ENCODE measurements around the gene DKK3. TPM values are rescaled to one million over a fixed set of nuclear protein-coding genes. Genes with fewer than 3 reads are reported as not detected.

The DKK3 gene
- polyA plus RNA-seq, 1 donor from 2014 or later, result 43.6 TPM

- Histone ChIP-seq H3K9me3 (ENCODE audit: low read length) (no peaks in the 10 kb centered on the region), H2AFZ (ENCODE audit: low read depth, low read length) (no peak overlapping the region), H3K4me3 (ENCODE audit: low read length) (no peak overlapping the region), H3K36me3 (ENCODE audit: insufficient read depth, low read length) (peaks cover 20% of the 10 kb centered on the region), H3K27ac (ENCODE audit: low read length) (no peak overlapping the region), H3K27me3 (ENCODE audit: insufficient read depth, low read depth, low read length) (no peaks in the 10 kb centered on the region), H3K9ac (ENCODE audit: low read length) (no peak overlapping the region), H3K9me2 (ENCODE audit: insufficient read depth, low read length) (no peaks in the 10 kb centered on the region), H3K79me2 (replicated peaks; ENCODE audit: insufficient read depth, low read length) (no peaks in the 10 kb centered on the region), H3F3A (ENCODE audit: insufficient read depth, low read length, poor library complexity, severe bottlenecking) (no peaks in the 10 kb centered on the region), H3K4me2 (ENCODE audit: low read length) (no peak overlapping the region), H4K20me1 (ENCODE audit: insufficient read depth) (no peaks in the 10 kb centered on the region)
- TF ChIP-seq POLR2AphosphoS5 (IDR thresholded peaks at IDR 0.05), result no peak
Observed at GRCh38 chr11:11937957-11938356, 70.5 kb downstream of the DKK3 start.

GRCh38 chr11:11937433-11937832 is 71.0 kb downstream of the DKK3 start:
- TF ChIP-seq RAD21 (conservative IDR thresholded peaks at IDR 0.05), result no peak
- TF ChIP-seq SMC3 (conservative IDR thresholded peaks at IDR 0.05; ENCODE audit: poor library complexity), result no peak
- no peak for TF ChIP-seq EZH2 (IDR thresholded peaks at IDR 0.05; ENCODE audit: borderline replicate concordance, insufficient read depth, low read length, poor library complexity, severe bottlenecking)
- TF ChIP-seq MXI1 (conservative IDR thresholded peaks at IDR 0.05; ENCODE audit: poor library complexity, severe bottlenecking), result no peak
- Histone ChIP-seq H3K4me2 (ENCODE audit: low read length) (no peak overlapping the region), H3K9me2 (ENCODE audit: insufficient read depth, low read length) (no peaks in the 10 kb centered on the region), H3K27me3 (ENCODE audit: insufficient read depth, low read depth, low read length) (no peaks in the 10 kb centered on the region), H3K4me3 (ENCODE audit: low read length) (no peak overlapping the region), H3K36me3 (ENCODE audit: insufficient read depth, low read length) (peaks cover 20% of the 10 kb centered on the region), H3K79me2 (replicated peaks; ENCODE audit: insufficient read depth, low read length) (no peaks in the 10 kb centered on the region), H3K9me3 (ENCODE audit: low read length) (no peaks in the 10 kb centered on the region), H3K27ac (ENCODE audit: low read length) (no peak overlapping the region), H3F3A (ENCODE audit: insufficient read depth, low read length, poor library complexity, severe bottlenecking) (no peaks in the 10 kb centered on the region), H3K9ac (ENCODE audit: low read length) (no peak overlapping the region), H2AFZ (ENCODE audit: low read depth, low read length) (no peak overlapping the region), H4K20me1 (ENCODE audit: insufficient read depth) (no peaks in the 10 kb centered on the region)

- no peak overlapping the region for H3K4me2 ChIP-seq (ENCODE audit: low read length)
- no peaks in the 10 kb centered on the region for H3K27me3 ChIP-seq (ENCODE audit: insufficient read depth, low read depth, low read length)
- no peak overlapping the region for H3K9ac ChIP-seq (ENCODE audit: low read length)
- no peak for TF ChIP-seq RAD21 (conservative IDR thresholded peaks at IDR 0.05)
- no peak for TF ChIP-seq REST (IDR thresholded peaks at IDR 0.05; ENCODE audit: borderline replicate concordance)
- no peak for TF ChIP-seq SMC3 (conservative IDR thresholded peaks at IDR 0.05; ENCODE audit: poor library complexity)
- TF ChIP-seq EP300 (conservative IDR thresholded peaks at IDR 0.05; ENCODE audit: poor library complexity, severe bottlenecking), result no peak
- TF ChIP-seq POLR2AphosphoS5 (IDR thresholded peaks at IDR 0.05), result no peak
- TF ChIP-seq EZH2 (IDR thresholded peaks at IDR 0.05; ENCODE audit: borderline replicate concordance, insufficient read depth, low read length, poor library complexity, severe bottlenecking), result no peak
- TF ChIP-seq TAF1 (IDR thresholded peaks at IDR 0.05; ENCODE audit: low read depth), result no peak
- TF ChIP-seq MXI1 (conservative IDR thresholded peaks at IDR 0.05; ENCODE audit: poor library complexity, severe bottlenecking), result no peak
- TF ChIP-seq CTCF (IDR thresholded peaks at IDR 0.05; ENCODE audit: poor library complexity, severe bottlenecking), result no peak
- no peak overlapping the region for H2AFZ ChIP-seq (ENCODE audit: low read depth, low read length)
- no peaks in the 10 kb centered on the region for H3F3A ChIP-seq (ENCODE audit: insufficient read depth, low read length, poor library complexity, severe bottlenecking)
- H4K20me1 ChIP-seq (ENCODE audit: insufficient read depth), result no peaks in the 10 kb centered on the region
- H3K79me2 ChIP-seq (replicated peaks; ENCODE audit: insufficient read depth, low read length), result no peaks in the 10 kb centered on the region
- no peaks in the 10 kb centered on the region for H3K9me3 ChIP-seq (ENCODE audit: low read length)
- H3K27ac ChIP-seq (ENCODE audit: low read length), result no peak overlapping the region
- no peaks in the 10 kb centered on the region for H3K9me2 ChIP-seq (ENCODE audit: insufficient read depth, low read length)
- H3K4me3 ChIP-seq (ENCODE audit: low read length), result no peak overlapping the region
- H3K36me3 ChIP-seq (ENCODE audit: insufficient read depth, low read length), result peaks cover 20% of the 10 kb centered on the region
Observed at GRCh38 chr11:11935536-11935935, 72.9 kb downstream of the DKK3 start.

Measured in neural cell (in vitro differentiated cells).